ENCODE measurements around the gene GALNT9. TPM values are rescaled to one million over a fixed set of nuclear protein-coding genes. Genes with fewer than 3 reads are reported as not detected.

Gene GALNT9
- total and polyA plus RNA-seq, 2 donors (not counting 1 experiment from before 2014, with no cell fraction given) = 0.10 to 2.8 TPM

- H3K9me3 ChIP-seq (ENCODE audit: control insufficient read depth, insufficient read depth, low read depth, low read length) = peaks cover 1% of the 10 kb centered on the region
- H3K27me3 ChIP-seq (ENCODE audit: control insufficient read depth, insufficient read depth, low read length) = no peaks in the 10 kb centered on the region
- DNase-seq (ENCODE audit: low read depth in 2 of 2) = no peak
- no peaks in the 10 kb centered on the region for H3K36me3 ChIP-seq (ENCODE audit: control insufficient read depth, insufficient read depth, low read length)
- no peaks in the 10 kb centered on the region for H3K79me2 ChIP-seq (ENCODE audit: control insufficient read depth, insufficient read depth, low read length)
- H2AFZ ChIP-seq (ENCODE audit: low read length) = no peak overlapping the region
- no peaks in the 10 kb centered on the region for H3K4me1 ChIP-seq (ENCODE audit: control insufficient read depth, extremely low read depth, insufficient read depth, low read length)
- H4K20me1 ChIP-seq (ENCODE audit: control insufficient read depth, extremely low read depth, insufficient read depth, low read length) = no peaks in the 10 kb centered on the region
- H3K9ac ChIP-seq (ENCODE audit: insufficient read depth, low read length) = no peak overlapping the region
- H3K27ac ChIP-seq (ENCODE audit: insufficient read depth, low read length) = no peak overlapping the region
- no peak overlapping the region for H3K4me3 ChIP-seq (replicated peaks in 1 of 4; ENCODE audit: control extremely low read depth in 1 of 4, insufficient read depth in 1 of 4, low read depth in 3 of 4, low read length in 4 of 4)
- H3K4me2 ChIP-seq (ENCODE audit: extremely low read depth, insufficient read depth, low read length) = no peak overlapping the region
- TF ChIP-seq EZH2 (IDR thresholded peaks at IDR 0.05; ENCODE audit: low read length, missing control alignments) = no peak
- TF ChIP-seq, protein P1, sequence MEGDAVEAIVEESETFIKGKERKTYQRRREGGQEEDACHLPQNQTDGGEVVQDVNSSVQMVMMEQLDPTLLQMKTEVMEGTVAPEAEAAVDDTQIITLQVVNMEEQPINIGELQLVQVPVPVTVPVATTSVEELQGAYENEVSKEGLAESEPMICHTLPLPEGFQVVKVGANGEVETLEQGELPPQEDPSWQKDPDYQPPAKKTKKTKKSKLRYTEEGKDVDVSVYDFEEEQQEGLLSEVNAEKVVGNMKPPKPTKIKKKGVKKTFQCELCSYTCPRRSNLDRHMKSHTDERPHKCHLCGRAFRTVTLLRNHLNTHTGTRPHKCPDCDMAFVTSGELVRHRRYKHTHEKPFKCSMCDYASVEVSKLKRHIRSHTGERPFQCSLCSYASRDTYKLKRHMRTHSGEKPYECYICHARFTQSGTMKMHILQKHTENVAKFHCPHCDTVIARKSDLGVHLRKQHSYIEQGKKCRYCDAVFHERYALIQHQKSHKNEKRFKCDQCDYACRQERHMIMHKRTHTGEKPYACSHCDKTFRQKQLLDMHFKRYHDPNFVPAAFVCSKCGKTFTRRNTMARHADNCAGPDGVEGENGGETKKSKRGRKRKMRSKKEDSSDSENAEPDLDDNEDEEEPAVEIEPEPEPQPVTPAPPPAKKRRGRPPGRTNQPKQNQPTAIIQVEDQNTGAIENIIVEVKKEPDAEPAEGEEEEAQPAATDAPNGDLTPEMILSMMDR (conservative IDR thresholded peaks at IDR 0.05 in 1 of 2, IDR thresholded peaks at IDR 0.05 in 1 of 2; ENCODE audit: low read depth in 1 of 2, low read length in 2 of 2) = no peak
These were observed 115.8 kb downstream of the GALNT9 start for GRCh38 chr12:132213359-132214160.

- H3K9ac ChIP-seq (ENCODE audit: insufficient read depth, low read length) = no peak overlapping the region
- no peak for TF ChIP-seq EZH2 (IDR thresholded peaks at IDR 0.05; ENCODE audit: low read length, missing control alignments)
- TF ChIP-seq, protein P1 (conservative IDR thresholded peaks at IDR 0.05 in 1 of 2, IDR thresholded peaks at IDR 0.05 in 1 of 2; ENCODE audit: low read depth in 1 of 2, low read length in 2 of 2) = no peak
- H3K36me3 ChIP-seq (ENCODE audit: control insufficient read depth, insufficient read depth, low read length) = no peaks in the 10 kb centered on the region
- H4K20me1 ChIP-seq (ENCODE audit: control insufficient read depth, extremely low read depth, insufficient read depth, low read length) = no peaks in the 10 kb centered on the region
- peaks cover 2% of the 10 kb centered on the region for H3K27me3 ChIP-seq (ENCODE audit: control insufficient read depth, insufficient read depth, low read length)
- no peak overlapping the region for H2AFZ ChIP-seq (ENCODE audit: low read length)
- H3K4me1 ChIP-seq (ENCODE audit: control insufficient read depth, extremely low read depth, insufficient read depth, low read length) = no peaks in the 10 kb centered on the region
- H3K79me2 ChIP-seq (ENCODE audit: control insufficient read depth, insufficient read depth, low read length) = no peaks in the 10 kb centered on the region
- no peak overlapping the region for H3K4me2 ChIP-seq (ENCODE audit: extremely low read depth, insufficient read depth, low read length)
- DNase-seq (ENCODE audit: low read depth in 2 of 2) = no peak
- peaks cover 1% of the 10 kb centered on the region for H3K9me3 ChIP-seq (ENCODE audit: control insufficient read depth, insufficient read depth, low read depth, low read length)
- H3K27ac ChIP-seq (ENCODE audit: insufficient read depth, low read length) = no peak overlapping the region
- H3K4me3 ChIP-seq (replicated peaks in 1 of 4; ENCODE audit: control extremely low read depth in 1 of 4, insufficient read depth in 1 of 4, low read depth in 3 of 4, low read length in 4 of 4) = no peak overlapping the region
These were observed 117.6 kb downstream of the GALNT9 start for GRCh38 chr12:132211816-132212215.

DNA sequence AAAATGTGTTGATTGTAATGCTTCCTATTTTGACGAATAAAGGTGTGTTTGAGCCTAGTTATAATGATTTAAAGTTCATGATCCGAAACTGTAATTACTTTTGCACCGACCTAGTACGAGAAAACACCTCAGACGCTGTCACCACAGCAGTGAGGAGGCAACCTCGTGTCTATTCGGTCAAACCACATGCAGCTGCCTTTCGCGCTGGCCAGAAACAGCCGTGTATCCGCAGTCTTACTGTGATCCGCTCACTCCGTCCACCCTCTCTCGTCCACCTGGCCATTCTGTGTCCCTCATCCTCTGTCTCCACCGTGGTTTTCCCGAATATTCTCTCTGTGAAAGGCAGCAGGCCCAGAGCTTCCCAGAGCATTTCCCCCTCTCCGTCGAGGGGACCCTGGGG is 118.1 kb downstream of the GALNT9 start:
- no peaks in the 10 kb centered on the region for H4K20me1 ChIP-seq (ENCODE audit: control insufficient read depth, extremely low read depth, insufficient read depth, low read length)
- no peak overlapping the region for H3K27ac ChIP-seq (ENCODE audit: insufficient read depth, low read length)
- H3K9me3 ChIP-seq (ENCODE audit: control insufficient read depth, insufficient read depth, low read depth, low read length) = peaks cover 1% of the 10 kb centered on the region
- H3K4me2 ChIP-seq (ENCODE audit: extremely low read depth, insufficient read depth, low read length) = no peak overlapping the region
- no peak for DNase-seq (ENCODE audit: low read depth in 2 of 2)
- H3K4me1 ChIP-seq (ENCODE audit: control insufficient read depth, extremely low read depth, insufficient read depth, low read length) = no peaks in the 10 kb centered on the region
- H3K27me3 ChIP-seq (ENCODE audit: control insufficient read depth, insufficient read depth, low read length) = peaks cover 4% of the 10 kb centered on the region
- H2AFZ ChIP-seq (ENCODE audit: low read length) = no peak overlapping the region
- H3K36me3 ChIP-seq (ENCODE audit: control insufficient read depth, insufficient read depth, low read length) = no peaks in the 10 kb centered on the region
- TF ChIP-seq, protein P1 (conservative IDR thresholded peaks at IDR 0.05 in 1 of 2, IDR thresholded peaks at IDR 0.05 in 1 of 2; ENCODE audit: low read depth in 1 of 2, low read length in 2 of 2) = no peak
- TF ChIP-seq EZH2 (IDR thresholded peaks at IDR 0.05; ENCODE audit: low read length, missing control alignments) = no peak
- H3K4me3 ChIP-seq (replicated peaks in 1 of 4; ENCODE audit: control extremely low read depth in 1 of 4, insufficient read depth in 1 of 4, low read depth in 3 of 4, low read length in 4 of 4) = no peak overlapping the region
- no peaks in the 10 kb centered on the region for H3K79me2 ChIP-seq (ENCODE audit: control insufficient read depth, insufficient read depth, low read length)
- H3K9ac ChIP-seq (ENCODE audit: insufficient read depth, low read length) = no peak overlapping the region
